SK-N-SH (cell line): Measurements from ENCODE around the gene C17orf114.
"Not testable (repeated sequence)": the region's sequence is repeated elsewhere in the genome, so short reads cannot be mapped to it uniquely, and the experiment has no call there.

ENCODE experiments used
- CTCF ChIA-PET: fragments of 300-600, 350-600 bp; formaldehyde crosslinking; extraction: SDS; loops from one replicate; lab custom pipeline; 2021; lab: Yijun Ruan, JAX
- POLR2A ChIA-PET: fragments of 350-600 bp; sonication (Branson Sonifier 250); formaldehyde crosslinking; extraction: SDS; loops from one replicate; lab custom pipeline; 2020; ENCODE audit warnings: antibody characterized with exemption, inconsistent platforms; lab: Yijun Ruan, JAX
- DNase-seq: peaks from one replicate; pipeline ENCODE4 v3.0.0; 2012
- H2AFZ ChIP-seq: fragments of 200-600 bp; sonication (generic); 2 replicates; pipeline ENCODE4 v1.8.1; 2016; ENCODE audit warnings: antibody characterized with exemption, mild to moderate bottlenecking, low read depth
- H3F3A ChIP-seq: fragments of 200-600 bp; sonication (generic); replicated peaks from 2 replicates; pipeline ENCODE3; 2016; ENCODE audit warnings: antibody characterized with exemption, mild to moderate bottlenecking; ENCODE audit not compliant: insufficient read depth
- H3K27ac ChIP-seq, 2 experiments: fragments of 200-500 bp in 1 of 2; fragments of 200-600 bp in 1 of 2; sonication (Bioruptor generic) in 1 of 2; sonication (generic), shearing (Covaris generic) in 1 of 2; 2 replicates each; pipeline versions ENCODE4 v1.5.1 to v1.6.1; 2014 to 2016; ENCODE audit warnings: low read depth in 2 of 2, inconsistent platforms in 1 of 2, low read length in 1 of 2, mild to moderate bottlenecking in 1 of 2, mixed read lengths in 1 of 2
- H3K27me3 ChIP-seq: fragments of 200-600 bp; sonication (generic), shearing (Covaris generic); 2 replicates; pipeline ENCODE4 v1.6.1; 2016; ENCODE audit warnings: mixed run types; ENCODE audit not compliant: insufficient read depth
- H3K36me3 ChIP-seq, 2 experiments: fragments of 200-500 bp in 1 of 2; fragments of 200-600 bp in 1 of 2; sonication (Bioruptor generic) in 1 of 2; sonication (generic) in 1 of 2; replicated peaks in 1 of 2; 2 replicates each; pipeline versions ENCODE3 to v1.5.1; 2014 to 2016; ENCODE audit warnings: low read length in 1 of 2, mild to moderate bottlenecking in 1 of 2; ENCODE audit not compliant: insufficient read depth in 2 of 2, control insufficient read depth in 1 of 2
- H3K4me1 ChIP-seq, 2 experiments: fragments of 200-500 bp in 1 of 2; fragments of 200-600 bp in 1 of 2; sonication (Bioruptor generic) in 1 of 2; sonication (generic), shearing (Covaris generic) in 1 of 2; 2 replicates each; pipeline versions ENCODE4 v1.5.1 to v1.6.1; 2014 to 2016; ENCODE audit warnings: low read depth in 1 of 2, low read length in 1 of 2, mixed run types in 1 of 2; ENCODE audit not compliant: insufficient read depth in 2 of 2, control insufficient read depth in 1 of 2
- H3K4me2 ChIP-seq: fragments of 200-600 bp; sonication (generic), shearing (Covaris generic); 2 replicates; pipeline ENCODE4 v1.6.1; 2017; ENCODE audit warnings: mixed run types
- H3K4me3 ChIP-seq, 2 experiments: fragments of 200-500 bp in 1 of 2; fragments of 200-600 bp in 1 of 2; sonication (Bioruptor generic) in 1 of 2; sonication (generic), shearing (Covaris generic) in 1 of 2; 2 replicates each; pipeline versions ENCODE4 v1.5.1 to v1.8.1; 2014 to 2016; ENCODE audit warnings: low read depth in 2 of 2, inconsistent platforms in 1 of 2, low read length in 1 of 2, mild to moderate bottlenecking in 1 of 2, mixed read lengths in 1 of 2, moderate library complexity in 1 of 2
- H3K79me2 ChIP-seq: fragments of 200-600 bp; sonication (generic); 2 replicates; pipeline ENCODE4 v1.8.1; 2017; ENCODE audit warnings: mild to moderate bottlenecking; ENCODE audit not compliant: insufficient read depth
- H3K9ac ChIP-seq: fragments of 200-600 bp; sonication (generic); 2 replicates; pipeline ENCODE4 v1.6.1; 2017; ENCODE audit warnings: mixed run types
- H3K9me2 ChIP-seq: fragments of 200-600 bp; sonication (generic); 2 replicates; pipeline ENCODE4 v1.6.1; 2017; ENCODE audit warnings: mixed run types
- H3K9me3 ChIP-seq: fragments of 200-600 bp; sonication (generic); 2 replicates; pipeline ENCODE4 v1.6.1; 2017; ENCODE audit warnings: mixed run types, mild to moderate bottlenecking, moderate library complexity
- H4K20me1 ChIP-seq: fragments of 200-600 bp; sonication (generic); 2 replicates; pipeline ENCODE4 v1.6.1; 2017; ENCODE audit warnings: mild to moderate bottlenecking, mixed run types; ENCODE audit not compliant: insufficient read depth
- CHD2 ChIP-seq: fragments of 150-350 bp; IDR thresholded peaks from 2 replicates; pipeline ENCODE4 v1.6.1; 2018; ENCODE audit warnings: low read length; ENCODE audit not compliant: partially characterized antibody
- MAX ChIP-seq: IDR thresholded peaks from 2 replicates; pipeline ENCODE4 v1.4.0; 2012; ENCODE audit warnings: low read depth
- MXI1 ChIP-seq: IDR thresholded peaks from 2 replicates; pipeline ENCODE4 v1.6.1; 2012; ENCODE audit warnings: mild to moderate bottlenecking, low read depth, low read length, improper control_type of control experiment
- NRF1 ChIP-seq: IDR thresholded peaks from 2 replicates; pipeline ENCODE4 v1.6.1; 2012; ENCODE audit warnings: low read depth, mild to moderate bottlenecking, low read length
- POLR2AphosphoS5 ChIP-seq: IDR thresholded peaks from 2 replicates; pipeline ENCODE4 v1.6.1; 2012; ENCODE audit warnings: low read depth, low read length
- RXRA ChIP-seq: IDR thresholded peaks from 2 replicates; pipeline ENCODE4 v1.4.0; 2012; ENCODE audit warnings: low read depth, mild to moderate bottlenecking, borderline replicate concordance
- SIN3A ChIP-seq: IDR thresholded peaks from 2 replicates; pipeline ENCODE4 v1.6.1; 2012; ENCODE audit warnings: low read depth, mild to moderate bottlenecking, low read length, moderate library complexity, borderline replicate concordance
- ZBTB33 ChIP-seq: IDR thresholded peaks from 2 replicates; pipeline ENCODE4 v1.4.0; 2012; ENCODE audit warnings: low read depth, borderline replicate concordance
- WGBS: methylation state at CpG from one replicate; pipeline ENCODE4 v1.1.6; 2017; ENCODE audit warnings: low lambda C conversion rate; 5-methylcytosine and 5-hydroxymethylcytosine counted together
- TF ChIP-seq, protein P1 (sequence below): IDR thresholded peaks from 2 replicates; pipeline ENCODE4 v1.4.0; 2012; ENCODE audit warnings: low read depth, borderline replicate concordance

C17orf114 gene

GRCh38 chr17:4833178-4833940 lies 31.2 kb upstream of the C17orf114 start, which contains the start of gene MINK1:
Gene MINK1 (plus strand): TSS chr17:4833340. CDS start chr17:4833584, 244 bp downstream.
- Histone ChIP-seq H3K9me3 (no peaks in the 10 kb centered on the region), H3F3A (peaks cover 3% of the 10 kb centered on the region), H3K79me2 (peaks cover 50% of the 10 kb centered on the region), H3K36me3 (peaks cover 0 to 9% of the 10 kb centered on the region in 2 experiments), H3K4me3 (peak within 1 kb of the TSS; percentile 95 to 97), H3K27me3 (no peaks in the 10 kb centered on the region), H2AFZ (peak within 1 kb of the TSS; percentile 93), H3K9ac (peak within 1 kb of the TSS; percentile 76), H3K4me2 (peak within 1 kb of the TSS; percentile 86), H3K9me2 (no peaks in the 10 kb centered on the region), H4K20me1 (0 out of 2 replicates have a peak, but pooled peaks cover 21% of the 10 kb centered on the region), H3K27ac (peak within 1 kb of the TSS; percentile 89 to 91), H3K4me1 (peaks cover 4 to 27% of the 10 kb centered on the region in 2 experiments; a peak in 3 of 4 replicates)
- CTCF ChIA-PET, result interaction anchor here (1.1 to 1.5 kb wide), 2 partner anchors 34 to 48 kb away, joined by 3 to 6 read pairs; no protein-coding TSS in a partner anchor
- WGBS, result 1% methylated on average over 35 of the region's 91 CpGs
- POLR2A ChIA-PET, result interaction anchor here (0.8 kb wide), 1 partner anchor 44 kb away, joined by 3 read pairs; no protein-coding TSS in a partner anchor
- DNase-seq, result peak; percentile 100
- peak; percentile 43; the same call in 1 of the 2 replicates for TF ChIP-seq SIN3A
- TF ChIP-seq, protein P1, sequence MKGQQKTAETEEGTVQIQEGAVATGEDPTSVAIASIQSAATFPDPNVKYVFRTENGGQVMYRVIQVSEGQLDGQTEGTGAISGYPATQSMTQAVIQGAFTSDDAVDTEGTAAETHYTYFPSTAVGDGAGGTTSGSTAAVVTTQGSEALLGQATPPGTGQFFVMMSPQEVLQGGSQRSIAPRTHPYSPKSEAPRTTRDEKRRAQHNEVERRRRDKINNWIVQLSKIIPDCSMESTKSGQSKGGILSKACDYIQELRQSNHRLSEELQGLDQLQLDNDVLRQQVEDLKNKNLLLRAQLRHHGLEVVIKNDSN, result 0 out of 2 replicates have a peak, but pooled peaks have one; percentile 7
- peak; percentile 92 for TF ChIP-seq CHD2
- peak; percentile 96 for TF ChIP-seq NRF1
- TF ChIP-seq RXRA, result no peak
- peak; percentile 62; the same call in 1 of the 2 replicates for TF ChIP-seq MXI1
- TF ChIP-seq ZBTB33, result peak; percentile 71; the same call in 1 of the 2 replicates
- no peak; the same call in 1 of the 2 replicates for TF ChIP-seq MAX
- TF ChIP-seq POLR2AphosphoS5, result peak; percentile 46; the same call in 1 of the 2 replicates

GRCh38 chr17:4832829-4833177 lies 30.7 kb upstream of the C17orf114 start:
- not testable (repeated sequence) for H3F3A ChIP-seq, H3K27me3 ChIP-seq, DNase-seq, H3K9me3 ChIP-seq, H3K36me3 ChIP-seq, H3K9me2 ChIP-seq
- Histone ChIP-seq H2AFZ (peak overlapping the region; percentile 93), H3K79me2 (peaks cover 45% of the 10 kb centered on the region), H3K9ac (peak overlapping the region; percentile 76; the same call in 1 of the 2 replicates), H3K4me3 (peak overlapping the region; percentile 95 to 97), H3K4me2 (peak overlapping the region; percentile 63), H3K27ac (peak overlapping the region; percentile 89 to 91), H4K20me1 (0 out of 2 replicates have a peak, but pooled peaks cover 21% of the 10 kb centered on the region), H3K4me1 (peaks cover 4 to 21% of the 10 kb centered on the region in 2 experiments; a peak in 3 of 4 replicates)
- CTCF ChIA-PET, result interaction anchor here (1.5 kb wide), 1 partner anchor 34 kb away, joined by 3 read pairs; no protein-coding TSS in a partner anchor
- POLR2A ChIA-PET, result interaction anchor here (0.8 kb wide), 1 partner anchor 43 kb away, joined by 3 read pairs; no protein-coding TSS in a partner anchor
- 2% methylated on average over 12 of the region's 17 CpGs for WGBS
